Natural killer cell treated with Interleukin-12 subunit alpha and Interleukin-12 subunit beta and Interleukin-15 and Interleukin-18, amount 100 ng/mL, for 72 hours (primary cell): ENCODE data around the gene GTF2A2. TPM values are rescaled to one million over a fixed set of nuclear protein-coding genes. Genes with fewer than 3 reads are reported as not detected.
"Not testable (repeated sequence)": the region's sequence is repeated elsewhere in the genome, so short reads cannot be mapped to it uniquely, and the experiment has no call there.

ENCODE experiments used
- ATAC-seq, 2 donors: fragments of 150-1000 bp; cut with Tn5 transposase in 1 of 2; sonication (Bioruptor Pico), chemical (Tn5 transposase) in 1 of 2; 2 replicates each; pipeline ENCODE4 v1.10.0; 2021
- DNase-seq: peaks from one replicate; pipeline ENCODE4 v3.0.0; 2022; ENCODE audit warnings: low spot score
- H3K27ac Mint-ChIP-seq, 2 donors: 1 replicate in 1 of 2; 2 replicates in 1 of 2; pipeline ENCODE4 v1.8.0; 2022; ENCODE audit warnings: mixed read lengths in 2 of 2, mild to moderate bottlenecking in 1 of 2, moderate library complexity in 1 of 2
- H3K27me3 Mint-ChIP-seq, 2 donors: 1 replicate in 1 of 2; 2 replicates in 1 of 2; pipeline ENCODE4 v1.8.0; 2022; ENCODE audit warnings: mixed read lengths in 2 of 2
- H3K36me3 Mint-ChIP-seq: one replicate; pipeline ENCODE4 v1.8.0; 2022; ENCODE audit warnings: mixed read lengths
- H3K4me1 Mint-ChIP-seq, 2 donors: 1 replicate in 1 of 2; 2 replicates in 1 of 2; pipeline ENCODE4 v1.8.0; 2022; ENCODE audit warnings: low read depth in 2 of 2, mixed read lengths in 2 of 2, mild to moderate bottlenecking in 1 of 2
- H3K4me3 Mint-ChIP-seq: one replicate; pipeline ENCODE4 v1.8.0; 2022; ENCODE audit warnings: mixed read lengths
- H3K9me3 Mint-ChIP-seq: 2 replicates; pipeline ENCODE4 v1.8.0; 2022; ENCODE audit warnings: mixed read lengths
- total RNA-seq, 2 donors: library from RNA; stranded (reverse); gene quantifications; one replicate each; pipeline ENCODE4 v1.2.3, GENCODE V29; 2022

GTF2A2 gene, protein sequence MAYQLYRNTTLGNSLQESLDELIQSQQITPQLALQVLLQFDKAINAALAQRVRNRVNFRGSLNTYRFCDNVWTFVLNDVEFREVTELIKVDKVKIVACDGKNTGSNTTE
- total RNA-seq: 100 to 1,000 TPM; 109 to 150 TPM

- no peak within 1 kb of the TSS for H3K4me3 Mint-ChIP-seq
- H3K27me3 Mint-ChIP-seq: no peaks in the 10 kb centered on the region
- H3K27ac Mint-ChIP-seq: no peak within 1 kb of the TSS
- H3K4me1 Mint-ChIP-seq: peaks cover 6 to 11% of the 10 kb centered on the region in 2 donors
- H3K36me3 Mint-ChIP-seq: peaks cover 13% of the 10 kb centered on the region
- peak; percentile 98 for DNase-seq
- ATAC-seq: peak; percentile 100
- no peaks in the 10 kb centered on the region for H3K9me3 Mint-ChIP-seq
These were observed at the start of gene GTF2A2 for GRCh38 chr15:59656897-59657634. Gene GTF2A2, minus strand, starts transcription at chr15:59657515. Its CDS starts 5,238 bp downstream, at chr15:59652277.

DNA sequence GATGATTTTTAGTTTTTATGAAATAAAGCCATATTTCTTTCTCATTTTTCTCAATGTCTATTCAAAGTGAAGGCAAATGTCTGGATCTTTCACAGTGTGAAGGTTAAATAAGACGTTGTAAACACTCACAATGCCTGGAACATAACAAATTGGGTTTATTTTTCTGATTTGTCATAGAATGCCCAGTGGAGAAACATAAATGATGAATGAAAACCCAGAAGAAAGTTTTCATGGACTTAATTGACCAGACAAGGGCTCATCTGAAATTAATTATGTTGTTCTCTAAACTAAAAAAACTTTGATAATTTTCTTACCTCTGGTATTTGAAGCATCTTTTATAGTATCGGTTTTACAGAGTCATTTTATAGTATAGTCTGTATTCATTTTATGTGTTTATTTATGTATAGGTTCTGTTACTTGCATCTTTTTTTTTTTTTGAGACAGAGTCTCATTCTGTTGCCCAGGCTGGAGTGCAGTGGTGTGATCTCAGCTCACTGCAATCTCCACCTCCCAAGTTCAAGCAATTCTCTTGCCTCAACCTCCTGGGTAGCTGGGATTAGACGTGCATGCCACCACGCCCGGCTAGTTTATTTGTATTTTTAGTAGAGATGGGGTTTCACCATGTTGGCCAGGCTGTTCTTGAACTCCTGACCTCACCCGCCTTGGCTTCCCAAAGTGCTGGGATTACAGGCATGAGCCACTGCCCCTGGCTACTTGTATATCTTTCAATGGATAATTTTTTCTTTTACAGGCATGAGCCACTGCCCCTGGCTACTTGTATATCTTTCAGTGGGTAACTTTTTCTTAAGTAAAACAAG lies 46.9 kb upstream of the GTF2A2 start:
- Mint-ChIP-seq H3K9me3 (no peaks in the 10 kb centered on the region), H3K27me3 (peaks cover 7 to 16% of the 10 kb centered on the region in 2 donors), H3K4me3 (no peak overlapping the region), H3K4me1 (no peaks in the 10 kb centered on the region), H3K36me3 (no peaks in the 10 kb centered on the region), H3K27ac (no peak overlapping the region)
- ATAC-seq: no peak
- DNase-seq: no peak

- Mint-ChIP-seq H3K4me1 (no peaks in the 10 kb centered on the region), H3K9me3 (no peaks in the 10 kb centered on the region), H3K4me3 (no peak overlapping the region), H3K27me3 (peaks cover 4 to 7% of the 10 kb centered on the region in 2 donors), H3K36me3 (no peaks in the 10 kb centered on the region), H3K27ac (no peak overlapping the region)
- no peak for ATAC-seq
- DNase-seq: no peak
These were observed 45.0 kb upstream of the GTF2A2 start for GRCh38 chr15:59702351-59702750.

- Mint-ChIP-seq H3K27ac (no peak overlapping the region), H3K27me3 (peaks cover 0 to 9% of the 10 kb centered on the region in 2 donors), H3K9me3 (no peaks in the 10 kb centered on the region), H3K36me3 (no peaks in the 10 kb centered on the region), H3K4me1 (no peaks in the 10 kb centered on the region), H3K4me3 (no peak overlapping the region)
- no peak for ATAC-seq
- no peak for DNase-seq
These were observed 44.6 kb upstream of the GTF2A2 start for GRCh38 chr15:59701880-59702279.

GRCh38 chr15:59699810-59700431 lies 42.6 kb upstream of the GTF2A2 start:
- H3K4me1 Mint-ChIP-seq: no peaks in the 10 kb centered on the region
- ATAC-seq (no peak), DNase-seq (no peak)
- H3K27me3 Mint-ChIP-seq: peaks cover 0 to 5% of the 10 kb centered on the region in 2 donors
- no peaks in the 10 kb centered on the region for H3K36me3 Mint-ChIP-seq
- H3K27ac Mint-ChIP-seq: no peak overlapping the region
- no peaks in the 10 kb centered on the region for H3K9me3 Mint-ChIP-seq
- H3K4me3 Mint-ChIP-seq: no peak overlapping the region

DNA sequence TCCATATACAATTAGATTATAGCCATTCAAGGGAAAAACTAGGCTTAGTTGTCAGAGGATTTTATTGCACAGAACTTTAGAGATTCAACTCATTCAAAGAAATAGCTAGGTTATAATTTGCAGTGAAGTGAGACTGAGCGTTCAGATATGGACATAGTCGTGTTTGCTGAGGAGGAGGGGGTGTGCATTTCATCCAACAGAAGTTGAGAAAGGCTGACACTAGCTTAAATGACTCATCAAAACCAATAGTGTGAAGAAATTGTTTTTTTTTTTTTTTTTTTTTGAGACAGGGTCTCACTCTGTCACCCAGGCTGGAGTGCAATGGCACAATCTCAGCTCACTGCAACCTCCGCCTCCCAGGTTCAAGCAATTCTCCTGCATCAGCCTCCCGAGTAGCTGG lies 40.8 kb upstream of the GTF2A2 start:
- not testable (repeated sequence) for ATAC-seq, H3K4me1 Mint-ChIP-seq, H3K9me3 Mint-ChIP-seq, H3K4me3 Mint-ChIP-seq, H3K27me3 Mint-ChIP-seq, H3K27ac Mint-ChIP-seq, DNase-seq, H3K36me3 Mint-ChIP-seq

DNA sequence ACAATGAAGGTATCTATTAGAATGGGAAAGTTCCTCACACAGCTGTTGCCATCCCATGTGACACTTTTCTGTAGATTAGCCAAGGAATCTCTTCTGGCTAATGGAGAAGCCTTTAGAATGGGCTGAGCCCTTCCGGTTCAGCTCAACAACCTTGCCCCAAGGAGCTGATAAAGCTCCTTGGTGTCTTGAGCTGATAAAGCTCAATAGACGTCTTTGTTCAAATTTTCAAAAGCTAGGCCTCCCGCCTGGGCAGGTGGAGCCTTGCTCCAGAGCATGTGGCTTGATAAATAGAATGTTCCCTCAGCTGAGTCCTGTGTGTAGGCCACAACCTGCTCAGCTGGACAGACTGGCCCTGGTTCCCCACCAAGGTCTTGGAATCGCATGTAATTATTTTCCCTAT lies 39.0 kb upstream of the GTF2A2 start:
- Mint-ChIP-seq H3K27ac (no peak overlapping the region), H3K27me3 (peaks cover 0 to 5% of the 10 kb centered on the region in 2 donors), H3K36me3 (no peaks in the 10 kb centered on the region), H3K9me3 (no peaks in the 10 kb centered on the region), H3K4me3 (no peak overlapping the region), H3K4me1 (no peaks in the 10 kb centered on the region)
- DNase-seq: no peak
- no peak for ATAC-seq

- Mint-ChIP-seq H3K27ac (no peak overlapping the region), H3K4me3 (no peak overlapping the region), H3K27me3 (peaks cover 0 to 3% of the 10 kb centered on the region in 2 donors), H3K9me3 (no peaks in the 10 kb centered on the region), H3K36me3 (no peaks in the 10 kb centered on the region), H3K4me1 (peaks cover 2 to 8% of the 10 kb centered on the region in 2 donors)
- DNase-seq (no peak), ATAC-seq (no peak)
These were observed 37.5 kb upstream of the GTF2A2 start for GRCh38 chr15:59694779-59695178.

- H3K27ac Mint-ChIP-seq: peak overlapping the region in 1 of 2 donors; percentile 86
- no peaks in the 10 kb centered on the region for H3K27me3 Mint-ChIP-seq
- ATAC-seq (no peak), DNase-seq (no peak)
- no peaks in the 10 kb centered on the region for H3K9me3 Mint-ChIP-seq
- H3K4me1 Mint-ChIP-seq: peaks cover 14 to 23% of the 10 kb centered on the region in 2 donors
- peaks cover 14% of the 10 kb centered on the region for H3K36me3 Mint-ChIP-seq
- peak overlapping the region; percentile 52 for H3K4me3 Mint-ChIP-seq
These were observed 34.0 kb upstream of the GTF2A2 start for GRCh38 chr15:59691194-59691805.

GRCh38 chr15:59689626-59690236 lies 32.4 kb upstream of the GTF2A2 start:
- Mint-ChIP-seq H3K4me1 (peaks cover 19 to 35% of the 10 kb centered on the region in 2 donors), H3K27ac (peak overlapping the region; percentile 84 to 86), H3K36me3 (peaks cover 14% of the 10 kb centered on the region), H3K27me3 (no peaks in the 10 kb centered on the region), H3K9me3 (no peaks in the 10 kb centered on the region), H3K4me3 (peak overlapping the region; percentile 97)
- DNase-seq (peak; percentile 70), ATAC-seq (peak; percentile 25 to 42)

DNA sequence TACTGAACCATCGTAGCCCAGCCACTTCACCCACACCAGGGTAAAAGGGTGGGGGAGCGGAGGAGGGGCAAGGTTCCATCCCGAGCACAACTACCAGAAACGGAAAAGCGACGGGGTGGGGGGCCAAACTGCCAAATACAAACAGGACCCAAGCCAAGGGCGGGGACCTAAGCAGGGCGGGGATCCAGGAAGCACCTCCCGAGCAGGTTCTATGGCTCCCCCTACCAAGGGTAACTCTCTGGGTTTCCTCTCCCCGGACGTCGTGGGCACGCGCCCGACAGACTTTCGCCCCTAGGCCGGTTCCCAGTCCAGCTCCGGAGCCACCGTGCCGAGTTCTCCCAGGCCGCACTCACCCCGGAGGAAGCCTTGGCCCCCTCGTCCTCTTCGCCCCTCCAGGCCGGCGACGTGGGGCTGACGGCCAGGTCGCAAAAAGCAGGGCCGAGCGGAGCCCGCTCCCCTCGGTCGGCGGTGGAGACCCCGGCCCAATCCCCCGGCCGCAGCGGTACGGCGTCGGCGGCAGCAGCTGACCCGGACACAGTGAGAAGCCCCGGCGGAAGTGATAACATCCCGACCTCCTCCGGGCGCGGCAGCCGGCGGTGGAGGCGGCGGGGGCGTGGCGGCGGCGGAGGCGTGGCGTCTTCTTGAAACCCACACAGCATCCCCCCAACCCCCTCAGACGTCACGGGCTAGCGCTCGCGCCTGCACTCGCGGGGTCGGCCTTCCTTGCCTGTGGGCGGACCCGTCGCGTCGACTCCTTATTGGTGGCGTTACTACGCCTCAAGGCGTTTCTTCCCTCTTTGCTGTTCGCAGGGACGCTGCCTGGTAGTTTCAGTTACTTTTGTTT lies 31.7 kb upstream of the GTF2A2 start, which contains the start of gene BNIP2:
TSS of gene BNIP2 (minus strand) at position 539 of the 844 bp plus-strand sequence. CDS start 6,863 bp downstream, outside the sequence.
- Mint-ChIP-seq H3K36me3 (peaks cover 14% of the 10 kb centered on the region), H3K4me3 (peak within 1 kb of the TSS; percentile 97), H3K27me3 (no peaks in the 10 kb centered on the region)

GRCh38 chr15:59688423-59688781 lies 31.1 kb upstream of the GTF2A2 start:
- ATAC-seq (no peak), DNase-seq (no peak)
- H3K27me3 Mint-ChIP-seq: no peaks in the 10 kb centered on the region
- peaks cover 23 to 42% of the 10 kb centered on the region in 2 donors for H3K4me1 Mint-ChIP-seq
- peak overlapping the region; percentile 84 to 86 for H3K27ac Mint-ChIP-seq
- H3K36me3 Mint-ChIP-seq: peaks cover 14% of the 10 kb centered on the region
- H3K4me3 Mint-ChIP-seq: peak overlapping the region; percentile 97
- no peaks in the 10 kb centered on the region for H3K9me3 Mint-ChIP-seq

More for the DNA sequence above, 31.7 kb upstream of the GTF2A2 start, which contains the start of gene BNIP2:
- Mint-ChIP-seq H3K4me1 (peaks cover 20 to 40% of the 10 kb centered on the region in 2 donors), H3K9me3 (no peaks in the 10 kb centered on the region), H3K27ac (peak within 1 kb of the TSS; percentile 84 to 86)
- DNase-seq: peak; percentile 99
- ATAC-seq: peak; percentile 98
